ENCODE measurements around the gene NOTO.

The NOTO gene

DNA sequence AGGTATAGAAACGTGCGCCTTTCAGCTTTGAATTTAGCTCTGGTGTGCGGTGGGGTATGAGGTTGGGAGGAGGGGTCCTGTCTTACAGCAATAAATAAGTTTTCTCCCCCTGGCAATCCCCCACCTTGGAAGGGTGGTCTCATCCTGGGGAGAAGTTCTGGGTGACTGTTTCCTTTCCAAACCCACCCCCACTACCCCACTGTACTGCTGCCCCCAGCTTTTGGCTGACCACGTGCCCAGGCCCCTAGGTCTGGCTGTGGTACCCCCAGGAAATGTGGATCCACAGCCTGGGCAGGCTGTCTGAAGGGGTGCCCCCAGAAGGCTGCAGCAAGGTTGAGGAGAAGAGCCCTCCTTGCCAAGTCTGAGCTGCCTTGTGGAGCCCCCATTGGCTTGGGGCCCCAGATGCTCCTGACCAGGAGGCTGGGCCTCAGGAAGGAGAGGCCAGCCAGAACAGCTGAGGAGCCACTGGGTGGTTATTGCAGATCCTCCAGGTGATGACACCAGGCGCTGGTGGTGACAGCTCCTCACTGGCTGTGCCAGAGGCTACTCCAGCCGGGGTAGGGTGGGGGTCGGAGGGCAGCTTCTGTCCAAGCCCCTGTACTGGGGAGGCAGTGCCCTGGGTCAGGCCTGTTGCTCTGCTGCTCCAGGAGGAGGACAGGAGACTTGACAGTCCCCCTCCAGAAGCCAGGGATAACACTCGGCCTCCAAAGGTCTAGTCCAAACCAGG lies 56.0 kb downstream of the NOTO start:
- FAIRE-seq = no peak

DNA sequence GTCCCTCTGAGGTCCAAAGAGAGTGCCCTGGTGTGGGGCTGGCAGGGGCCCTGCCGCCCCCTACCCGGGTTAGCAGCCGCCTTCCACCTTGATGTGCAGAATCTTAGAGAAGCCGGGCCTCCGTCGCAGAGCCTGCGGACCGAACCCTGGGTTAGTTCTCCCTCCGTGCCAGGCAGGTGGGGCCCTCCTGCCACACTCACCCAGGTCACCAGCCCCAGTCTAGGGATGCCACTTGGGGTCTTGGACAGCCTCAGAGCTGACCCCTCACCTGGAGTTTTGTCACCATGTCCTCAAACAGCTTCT lies 56.5 kb downstream of the NOTO start:
- no peak for FAIRE-seq

- no peak for FAIRE-seq
These were observed 56.9 kb downstream of the NOTO start for GRCh38 chr2:73259276-73259675.

DNA sequence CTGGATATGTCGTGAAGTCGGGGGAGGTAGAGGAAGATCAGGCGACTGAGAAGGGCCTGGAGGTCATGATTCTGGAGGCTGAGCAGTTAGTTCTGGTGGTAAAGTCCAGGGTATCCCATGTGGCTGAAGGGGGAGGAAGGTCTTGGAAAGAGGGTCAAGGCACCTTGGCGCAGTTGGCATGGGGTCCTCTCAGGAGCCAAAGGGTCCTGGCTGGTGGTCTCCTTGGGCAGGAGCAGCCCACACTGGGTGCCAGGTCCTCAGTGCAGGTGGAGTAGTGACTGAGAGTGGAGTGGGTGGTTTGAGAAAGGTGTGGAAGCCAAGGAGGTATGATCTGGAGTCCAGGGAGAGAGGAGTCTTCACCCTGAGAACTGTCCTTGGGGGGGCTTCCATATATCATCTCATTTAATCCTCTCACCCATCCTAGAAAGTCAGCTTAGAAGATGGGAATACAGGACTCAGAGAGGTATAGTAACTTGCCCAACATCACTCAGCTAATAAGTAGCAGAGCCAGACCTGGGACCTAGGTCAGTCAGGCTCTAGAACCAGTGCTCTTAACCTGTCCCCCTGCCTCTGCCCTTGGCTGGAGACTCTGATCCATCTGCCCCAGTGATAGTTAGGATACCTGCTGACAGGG lies 57.4 kb downstream of the NOTO start:
- no peak for FAIRE-seq

DNA sequence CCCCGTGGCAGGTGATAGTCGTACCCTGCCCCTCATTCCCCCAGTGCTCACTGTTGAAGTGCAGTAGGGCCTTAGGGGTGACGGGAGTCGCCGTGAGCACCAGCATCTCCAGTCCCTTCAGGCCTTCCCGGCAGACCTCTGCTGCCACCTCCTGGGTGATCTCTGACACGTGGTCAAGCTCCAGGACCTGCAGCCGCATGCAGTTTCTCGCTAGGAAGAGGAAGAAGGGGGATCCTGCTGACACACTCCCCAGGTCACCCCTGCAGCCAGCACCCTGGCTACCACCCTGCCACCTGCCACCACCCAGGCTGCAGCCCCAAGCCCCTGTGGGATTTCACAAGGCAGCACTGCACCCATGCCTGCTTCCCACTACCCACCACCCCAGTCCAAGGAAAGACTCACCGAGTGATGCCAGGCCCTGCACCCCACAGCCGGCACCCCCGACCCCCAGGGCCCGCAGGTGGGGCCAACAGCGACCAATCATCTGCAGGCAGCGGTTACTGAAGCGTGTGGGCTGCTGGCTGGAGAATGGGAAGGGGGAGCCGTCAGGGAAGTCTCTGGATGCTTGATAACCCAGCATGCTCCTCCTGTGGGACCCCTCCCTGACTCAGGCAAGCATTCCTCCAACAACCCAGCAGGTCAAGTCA lies 58.1 kb downstream of the NOTO start:
- no peak for FAIRE-seq

Data from colon (tissue), 2 donors.